HG02938 (cell line): ENCODE measurements around the gene HS3ST3A1.
"Not testable (repeated sequence)": the region's sequence is repeated elsewhere in the genome, so short reads cannot be mapped to it uniquely, and the experiment has no call there.

ENCODE experiments used
- ATAC-seq: cut with Tn5 transposase; IDR thresholded peaks from one replicate; pipeline ENCODE4 v1.9.1; 2021; ENCODE audit warnings: mild to moderate bottlenecking, moderate library complexity; ENCODE audit not compliant: unreplicated experiment

Gene HS3ST3A1

GRCh38 chr17:13498184-13498583 lies 103.5 kb downstream of the HS3ST3A1 start:
- no peak for ATAC-seq

GRCh38 chr17:13496553-13497056 lies 105.1 kb downstream of the HS3ST3A1 start:
- not testable (repeated sequence) for ATAC-seq

GRCh38 chr17:13495423-13495822 lies 106.3 kb downstream of the HS3ST3A1 start:
- no peak for ATAC-seq

- no peak for ATAC-seq
Observed at GRCh38 chr17:13492737-13493122, 109.0 kb downstream of the HS3ST3A1 start.

GRCh38 chr17:13491916-13492736 lies 109.6 kb downstream of the HS3ST3A1 start:
- ATAC-seq = no peak

GRCh38 chr17:13491491-13491890 lies 110.2 kb downstream of the HS3ST3A1 start:
- no peak for ATAC-seq

- ATAC-seq = no peak
Observed at GRCh38 chr17:13490906-13491482, 110.7 kb downstream of the HS3ST3A1 start.

GRCh38 chr17:13490427-13490826 lies 111.3 kb downstream of the HS3ST3A1 start:
- no peak for ATAC-seq

GRCh38 chr17:13485327-13485726 lies 116.4 kb downstream of the HS3ST3A1 start:
- no peak for ATAC-seq

- no peak for ATAC-seq
Observed at GRCh38 chr17:13484020-13484419, 117.7 kb downstream of the HS3ST3A1 start.

GRCh38 chr17:13480877-13481276 lies 120.9 kb downstream of the HS3ST3A1 start:
- no peak for ATAC-seq

- ATAC-seq = no peak
Observed at GRCh38 chr17:13478326-13478830, 123.4 kb downstream of the HS3ST3A1 start.

GRCh38 chr17:13477180-13477611 lies 124.5 kb downstream of the HS3ST3A1 start:
- ATAC-seq = no peak

GRCh38 chr17:13476720-13477119 lies 125.0 kb downstream of the HS3ST3A1 start:
- no peak for ATAC-seq

- ATAC-seq = no peak
Observed at GRCh38 chr17:13475574-13476223, 126.0 kb downstream of the HS3ST3A1 start.

GRCh38 chr17:13474073-13474800 lies 127.5 kb downstream of the HS3ST3A1 start:
- no peak for ATAC-seq

- ATAC-seq = no peak
Observed at GRCh38 chr17:13465678-13466077, 136.1 kb downstream of the HS3ST3A1 start.

- ATAC-seq = no peak
Observed at GRCh38 chr17:13462673-13463124, 139.0 kb downstream of the HS3ST3A1 start.

GRCh38 chr17:13462146-13462545 lies 139.6 kb downstream of the HS3ST3A1 start:
- ATAC-seq = no peak

GRCh38 chr17:13460261-13461000 lies 141.3 kb downstream of the HS3ST3A1 start:
- no peak for ATAC-seq
